ENCODE results near the gene FKBP5. TPM values are rescaled to one million over a fixed set of nuclear protein-coding genes. Genes with fewer than 3 reads are reported as not detected.

Gene FKBP5
- total and polyA plus RNA-seq, 10 of the 15 experiments (the other 5 are each of a cell fraction or from before 2014, with no cell fraction given) = 29.0 to 123 (median 62.3) TPM

- ChIA-PET CTCF (interaction anchor here (0.8 kb wide), 1 partner anchor 29 kb away, joined by 3 read pairs; the partner anchor contains the start of gene ARMC12), SMC1A (ENCODE audit: uncharacterized antibody, unreplicated experiment) (interaction anchor here (1.3 kb wide), 1 partner anchor 11 kb away, joined by 4 read pairs; no protein-coding TSS in a partner anchor), POLR2A (no interaction called here), RAD21 (ENCODE audit: unreplicated experiment) (no interaction called here)
- in situ Hi-C loops (cut with MboI) (no loop called here), intact Hi-C loops (cut with micrococcal nuclease; ENCODE audit: unreplicated experiment) (no loop called here)
- no peak for ATAC-seq
- no peaks in the 10 kb centered on the region for H3K27me3 ChIP-seq (replicated peaks in 1 of 2; ENCODE audit: control insufficient read depth in 2 of 2, insufficient read depth in 2 of 2, low read length in 1 of 2)
- peaks cover 5% of the 10 kb centered on the region for H3K4me1 ChIP-seq (ENCODE audit: control insufficient read depth, insufficient read depth, low read length)
- DNase-seq (ENCODE audit: low read depth, low spot score) = no peak
- no peaks in the 10 kb centered on the region for H3K79me2 ChIP-seq (ENCODE audit: control insufficient read depth, insufficient read depth, low read length)
- TF ChIP-seq BRCA1 (IDR thresholded peaks at IDR 0.05; ENCODE audit: low read depth, low read length) = no peak
- no peak for TF ChIP-seq ETV6 (conservative IDR thresholded peaks at IDR 0.05 in 1 of 2, IDR thresholded peaks at IDR 0.05 in 1 of 2; ENCODE audit: borderline replicate concordance in 1 of 2, low read depth in 1 of 2)
- no peak for TF ChIP-seq CHD1 (IDR thresholded peaks at IDR 0.05; ENCODE audit: low read depth, low read length)
- no peak for TF ChIP-seq TARDBP (IDR thresholded peaks at IDR 0.05; ENCODE audit: borderline replicate concordance)
- no peak for TF ChIP-seq STAT3 (IDR thresholded peaks at IDR 0.05; ENCODE audit: low read depth, low read length)
- TF ChIP-seq, protein P1, sequence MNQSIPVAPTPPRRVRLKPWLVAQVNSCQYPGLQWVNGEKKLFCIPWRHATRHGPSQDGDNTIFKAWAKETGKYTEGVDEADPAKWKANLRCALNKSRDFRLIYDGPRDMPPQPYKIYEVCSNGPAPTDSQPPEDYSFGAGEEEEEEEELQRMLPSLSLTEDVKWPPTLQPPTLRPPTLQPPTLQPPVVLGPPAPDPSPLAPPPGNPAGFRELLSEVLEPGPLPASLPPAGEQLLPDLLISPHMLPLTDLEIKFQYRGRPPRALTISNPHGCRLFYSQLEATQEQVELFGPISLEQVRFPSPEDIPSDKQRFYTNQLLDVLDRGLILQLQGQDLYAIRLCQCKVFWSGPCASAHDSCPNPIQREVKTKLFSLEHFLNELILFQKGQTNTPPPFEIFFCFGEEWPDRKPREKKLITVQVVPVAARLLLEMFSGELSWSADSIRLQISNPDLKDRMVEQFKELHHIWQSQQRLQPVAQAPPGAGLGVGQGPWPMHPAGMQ (IDR thresholded peaks at IDR 0.05; ENCODE audit: borderline replicate concordance) = no peak
- no peak for TF ChIP-seq MTA3 (IDR thresholded peaks at IDR 0.05; ENCODE audit: borderline replicate concordance, low read length)
- no peak for TF ChIP-seq RFX5 (IDR thresholded peaks at IDR 0.05; ENCODE audit: low read depth, low read length)
- no peak for TF ChIP-seq CTCF (IDR thresholded peaks at IDR 0.05 in 2 of 3, conservative IDR thresholded peaks at IDR 0.05 in 1 of 3; ENCODE audit: control insufficient read depth in 2 of 3, extremely low read depth in 1 of 3, insufficient read depth in 1 of 3, low read depth in 3 of 3, low read length in 3 of 3)
- TF ChIP-seq ZNF687 (IDR thresholded peaks at IDR 0.05) = no peak
- no peak for TF ChIP-seq SMAD1 (IDR thresholded peaks at IDR 0.05; ENCODE audit: low read depth, partially characterized antibody)
- no peak for TF ChIP-seq POLR2AphosphoS5 (IDR thresholded peaks at IDR 0.05; ENCODE audit: low read length)
- no peak for TF ChIP-seq NKRF (conservative IDR thresholded peaks at IDR 0.05)
- no peak for TF ChIP-seq RELA (IDR thresholded peaks at IDR 0.05; ENCODE audit: borderline replicate concordance, partially characterized antibody)
- TF ChIP-seq MYC (IDR thresholded peaks at IDR 0.05; ENCODE audit: insufficient read depth, insufficient read length, insufficient replicate concordance, low read length, severe bottlenecking) = no peak
- no peak overlapping the region for H3K27ac ChIP-seq (ENCODE audit: control insufficient read depth, insufficient read depth)
- BruUV-seq (replicated peaks) = no TSS peak
- no peaks in the 10 kb centered on the region for H4K20me1 ChIP-seq (ENCODE audit: control insufficient read depth, insufficient read depth)
- no peak overlapping the region for H3K4me2 ChIP-seq (ENCODE audit: control insufficient read depth, insufficient read depth)
- H3K36me3 ChIP-seq (ENCODE audit: control insufficient read depth in 2 of 2, insufficient read depth in 2 of 2, low read length in 1 of 2) = no peaks in the 10 kb centered on the region
- no peak overlapping the region for H3K4me3 ChIP-seq
- FAIRE-seq = no peak
- H3K9me3 ChIP-seq (replicated peaks; ENCODE audit: control insufficient read depth, insufficient read depth, low read length) = peaks cover 2% of the 10 kb centered on the region; the same call in 2 of the 3 replicates
- no peak overlapping the region for H2AFZ ChIP-seq (ENCODE audit: control insufficient read depth, low read depth, low read length)
- H3K9ac ChIP-seq (ENCODE audit: control insufficient read depth, insufficient read depth, low read length) = no peak overlapping the region
Measured at GRCh38 chr6:35708585-35708984, 19.9 kb upstream of the FKBP5 start.

Data from GM12878 (cell line).